HG03064 (cell line): ENCODE measurements around the gene CYTH1.

Experiments used
- ATAC-seq: cut with Tn5 transposase; IDR thresholded peaks from one replicate; pipeline ENCODE4 v1.9.1; 2021; ENCODE audit warnings: low read depth; ENCODE audit not compliant: unreplicated experiment

The CYTH1 gene

GRCh38 chr17:78718575-78719208 lies 63.4 kb downstream of the CYTH1 start:
- ATAC-seq: no peak

- no peak for ATAC-seq
These were observed 64.6 kb downstream of the CYTH1 start for GRCh38 chr17:78717431-78717980.

GRCh38 chr17:78716814-78717393 lies 65.2 kb downstream of the CYTH1 start:
- no peak for ATAC-seq

GRCh38 chr17:78716292-78716691 lies 65.8 kb downstream of the CYTH1 start:
- ATAC-seq: no peak

GRCh38 chr17:78715876-78716275 lies 66.2 kb downstream of the CYTH1 start:
- ATAC-seq: no peak

- ATAC-seq: no peak
These were observed 66.9 kb downstream of the CYTH1 start for GRCh38 chr17:78715000-78715771.

- no peak for ATAC-seq
These were observed 67.5 kb downstream of the CYTH1 start for GRCh38 chr17:78714534-78714933.

- ATAC-seq: no peak
These were observed 70.0 kb downstream of the CYTH1 start for GRCh38 chr17:78712043-78712442.

- ATAC-seq: no peak
These were observed 71.5 kb downstream of the CYTH1 start for GRCh38 chr17:78710607-78711006.

GRCh38 chr17:78709751-78710181 lies 72.3 kb downstream of the CYTH1 start:
- no peak for ATAC-seq

GRCh38 chr17:78709119-78709681 lies 72.9 kb downstream of the CYTH1 start:
- ATAC-seq: peak; percentile 47

GRCh38 chr17:78708510-78708973 lies 73.5 kb downstream of the CYTH1 start:
- ATAC-seq: no peak

GRCh38 chr17:78707923-78708322 lies 74.2 kb downstream of the CYTH1 start:
- ATAC-seq: no peak

- ATAC-seq: no peak
These were observed 75.1 kb downstream of the CYTH1 start for GRCh38 chr17:78707016-78707415.

GRCh38 chr17:78706271-78706915 lies 75.7 kb downstream of the CYTH1 start:
- ATAC-seq: no peak

GRCh38 chr17:78705071-78705470 lies 77.0 kb downstream of the CYTH1 start:
- no peak for ATAC-seq

GRCh38 chr17:78704594-78704993 lies 77.5 kb downstream of the CYTH1 start:
- ATAC-seq: no peak

- ATAC-seq: no peak
These were observed 84.3 kb downstream of the CYTH1 start for GRCh38 chr17:78697554-78698343.

- ATAC-seq: no peak
These were observed 85.0 kb downstream of the CYTH1 start for GRCh38 chr17:78697122-78697521.
